Gastrocnemius medialis (tissue), 4 donors: ENCODE results near the gene KCNJ3.

Experiments
- POLR2A ChIP-seq, 2 donors: fragments of 450-650 bp; IDR thresholded peaks; one replicate each; pipeline ENCODE4 v1.6.1; 2017; ENCODE audit warnings: antibody characterized with exemption in 2 of 2, mild to moderate bottlenecking in 2 of 2, moderate library complexity in 2 of 2
- TF ChIP-seq, protein P1 (sequence below), 5 experiments: fragments of 450-650 bp in 3 of 5; fragments of 200-600 bp in 2 of 5; sonication (generic) in 2 of 5; IDR thresholded peaks in 4 of 5; conservative IDR thresholded peaks in 1 of 5; 1 replicate in 4 of 5; 2 replicates in 1 of 5; pipeline ENCODE4 v1.5.1; 2016 to 2019; ENCODE audit warnings: antibody characterized with exemption in 5 of 5, mild to moderate bottlenecking in 3 of 5, moderate library complexity in 3 of 5

DNA sequence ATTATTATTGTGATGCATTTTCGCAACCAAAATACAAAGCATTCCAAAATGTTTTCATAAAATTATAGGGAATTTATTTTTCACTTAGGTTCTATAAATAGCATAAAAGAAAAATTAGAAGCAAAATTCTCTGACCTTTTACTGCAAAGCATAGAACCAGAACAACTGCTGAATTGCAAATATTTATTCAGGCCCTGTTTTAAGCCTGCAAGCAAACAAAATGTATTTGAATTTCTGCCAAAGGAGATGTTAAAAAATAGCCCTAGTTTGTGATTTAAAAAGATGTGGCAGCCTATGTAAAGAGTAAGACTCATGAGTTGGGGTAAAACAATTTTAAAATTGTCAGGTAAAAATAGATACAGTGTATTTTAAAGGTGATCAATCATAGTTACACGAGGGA, 138.1 kb downstream of the KCNJ3 start:
- TF ChIP-seq, protein P1, sequence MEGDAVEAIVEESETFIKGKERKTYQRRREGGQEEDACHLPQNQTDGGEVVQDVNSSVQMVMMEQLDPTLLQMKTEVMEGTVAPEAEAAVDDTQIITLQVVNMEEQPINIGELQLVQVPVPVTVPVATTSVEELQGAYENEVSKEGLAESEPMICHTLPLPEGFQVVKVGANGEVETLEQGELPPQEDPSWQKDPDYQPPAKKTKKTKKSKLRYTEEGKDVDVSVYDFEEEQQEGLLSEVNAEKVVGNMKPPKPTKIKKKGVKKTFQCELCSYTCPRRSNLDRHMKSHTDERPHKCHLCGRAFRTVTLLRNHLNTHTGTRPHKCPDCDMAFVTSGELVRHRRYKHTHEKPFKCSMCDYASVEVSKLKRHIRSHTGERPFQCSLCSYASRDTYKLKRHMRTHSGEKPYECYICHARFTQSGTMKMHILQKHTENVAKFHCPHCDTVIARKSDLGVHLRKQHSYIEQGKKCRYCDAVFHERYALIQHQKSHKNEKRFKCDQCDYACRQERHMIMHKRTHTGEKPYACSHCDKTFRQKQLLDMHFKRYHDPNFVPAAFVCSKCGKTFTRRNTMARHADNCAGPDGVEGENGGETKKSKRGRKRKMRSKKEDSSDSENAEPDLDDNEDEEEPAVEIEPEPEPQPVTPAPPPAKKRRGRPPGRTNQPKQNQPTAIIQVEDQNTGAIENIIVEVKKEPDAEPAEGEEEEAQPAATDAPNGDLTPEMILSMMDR (IDR thresholded peaks at IDR 0.05 in 4 of 5, conservative IDR thresholded peaks at IDR 0.05 in 1 of 5): no peak
- no peak for TF ChIP-seq POLR2A (IDR thresholded peaks at IDR 0.05)
